HEK293T (cell line): ENCODE measurements around the gene FAM227A.

Experiments used
- CTCF ChIA-PET: fragments of 350-600 bp; formaldehyde crosslinking; extraction: SDS; loops from one replicate; lab custom pipeline; 2021; ENCODE audit warnings: antibody characterized with exemption, inconsistent platforms; lab: Yijun Ruan, JAX
- POLR2A ChIA-PET: fragments of 350-600 bp; formaldehyde crosslinking; extraction: SDS; loops from one replicate; lab custom pipeline; 2020; ENCODE audit warnings: antibody characterized with exemption, inconsistent platforms; lab: Yijun Ruan, JAX
- DNase-seq: peaks from one replicate; pipeline ENCODE4 v3.0.0; 2012; ENCODE audit warnings: mixed read lengths; ENCODE audit errors: extremely low spot score
- ARNT ChIP-seq: fragments of 450-650 bp; IDR thresholded peaks from 2 replicates; pipeline ENCODE4 v1.6.1; 2017; ENCODE audit warnings: mild to moderate bottlenecking
- BHLHE40 ChIP-seq: fragments of 450-650 bp; IDR thresholded peaks from 2 replicates; pipeline ENCODE4 v1.6.1; 2016; ENCODE audit warnings: mild to moderate bottlenecking, moderate library complexity, borderline replicate concordance
- CTBP1 ChIP-seq: fragments of 450-650 bp; IDR thresholded peaks from 2 replicates; pipeline ENCODE4 v1.6.1; 2016; ENCODE audit warnings: borderline replicate concordance
- ELF4 ChIP-seq: fragments of 450-650 bp; IDR thresholded peaks from 2 replicates; pipeline ENCODE4 v1.6.1; 2017; ENCODE audit warnings: antibody characterized with exemption
- FOXA1 ChIP-seq: fragments of 450-650 bp; IDR thresholded peaks from 2 replicates; pipeline ENCODE4 v1.6.1; 2016; ENCODE audit warnings: mild to moderate bottlenecking
- FOXK2 ChIP-seq: fragments of 450-650 bp; IDR thresholded peaks from 2 replicates; pipeline ENCODE4 v1.6.1; 2016; ENCODE audit warnings: mild to moderate bottlenecking
- FOXM1 ChIP-seq: fragments of 450-650 bp; IDR thresholded peaks from 2 replicates; pipeline ENCODE4 v1.6.1; 2017; ENCODE audit warnings: mild to moderate bottlenecking, borderline replicate concordance
- HDGF ChIP-seq: fragments of 450-650 bp; IDR thresholded peaks from 2 replicates; pipeline ENCODE4 v1.6.1; 2017; ENCODE audit warnings: antibody characterized with exemption, borderline replicate concordance
- L3MBTL2 ChIP-seq: fragments of 450-650 bp; conservative IDR thresholded peaks from 2 replicates; pipeline ENCODE4 v1.6.1; 2016; ENCODE audit warnings: mild to moderate bottlenecking
- LEF1 ChIP-seq: fragments of 450-650 bp; IDR thresholded peaks from 2 replicates; pipeline ENCODE4 v1.6.1; 2017; ENCODE audit warnings: mild to moderate bottlenecking, borderline replicate concordance
- NFRKB ChIP-seq: fragments of 450-650 bp; IDR thresholded peaks from 2 replicates; pipeline ENCODE4 v1.6.1; 2016; ENCODE audit warnings: mild to moderate bottlenecking, moderate library complexity
- SP1 ChIP-seq: fragments of 450-650 bp; IDR thresholded peaks from 2 replicates; pipeline ENCODE4 v1.6.1; 2017
- SUZ12 ChIP-seq: fragments of 450-650 bp; IDR thresholded peaks from 2 replicates; pipeline ENCODE4 v1.6.1; 2016; ENCODE audit warnings: mild to moderate bottlenecking
- TARDBP ChIP-seq: fragments of 450-650 bp; IDR thresholded peaks from 2 replicates; pipeline ENCODE4 v1.6.1; 2016
- ZNF384 ChIP-seq: fragments of 450-650 bp; IDR thresholded peaks from 2 replicates; pipeline ENCODE4 v1.6.1; 2016
- TF ChIP-seq, protein P1 (sequence below): fragments of 450-650 bp; IDR thresholded peaks from 2 replicates; pipeline ENCODE4 v1.6.1; 2016

FAM227A gene

DNA sequence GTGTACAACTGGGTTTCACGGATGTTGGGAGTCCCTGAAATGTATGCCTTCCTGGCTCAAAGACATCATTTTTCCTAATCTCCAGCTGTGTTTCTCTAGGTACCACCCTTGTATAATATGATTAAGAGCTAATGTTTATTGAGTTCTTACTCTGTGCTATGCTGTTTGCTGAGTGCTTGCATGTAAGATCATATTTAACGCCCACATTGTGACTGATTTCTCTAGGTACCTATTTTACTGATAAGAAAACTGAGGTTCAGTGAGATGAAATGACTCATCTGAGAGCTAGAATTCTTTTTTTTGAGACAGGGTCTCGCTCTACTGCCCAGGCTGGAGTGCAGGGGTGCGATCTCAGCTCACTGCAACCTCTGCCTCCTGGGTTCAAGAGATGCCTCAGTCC is 42.6 kb downstream of the FAM227A start:
- CTCF ChIA-PET: interaction anchor here (0.9 kb wide), 1 partner anchor 11 kb away, joined by 5 read pairs; no protein-coding TSS in a partner anchor
- POLR2A ChIA-PET: interaction anchor here (1.9 kb wide), 1 partner anchor 68 kb away, joined by 7 read pairs; the partner anchor contains the start of gene TOMM22
- TF ChIP-seq FOXA1 (no peak), TARDBP (no peak), FOXK2 (no peak)
- no peak for DNase-seq

DNA sequence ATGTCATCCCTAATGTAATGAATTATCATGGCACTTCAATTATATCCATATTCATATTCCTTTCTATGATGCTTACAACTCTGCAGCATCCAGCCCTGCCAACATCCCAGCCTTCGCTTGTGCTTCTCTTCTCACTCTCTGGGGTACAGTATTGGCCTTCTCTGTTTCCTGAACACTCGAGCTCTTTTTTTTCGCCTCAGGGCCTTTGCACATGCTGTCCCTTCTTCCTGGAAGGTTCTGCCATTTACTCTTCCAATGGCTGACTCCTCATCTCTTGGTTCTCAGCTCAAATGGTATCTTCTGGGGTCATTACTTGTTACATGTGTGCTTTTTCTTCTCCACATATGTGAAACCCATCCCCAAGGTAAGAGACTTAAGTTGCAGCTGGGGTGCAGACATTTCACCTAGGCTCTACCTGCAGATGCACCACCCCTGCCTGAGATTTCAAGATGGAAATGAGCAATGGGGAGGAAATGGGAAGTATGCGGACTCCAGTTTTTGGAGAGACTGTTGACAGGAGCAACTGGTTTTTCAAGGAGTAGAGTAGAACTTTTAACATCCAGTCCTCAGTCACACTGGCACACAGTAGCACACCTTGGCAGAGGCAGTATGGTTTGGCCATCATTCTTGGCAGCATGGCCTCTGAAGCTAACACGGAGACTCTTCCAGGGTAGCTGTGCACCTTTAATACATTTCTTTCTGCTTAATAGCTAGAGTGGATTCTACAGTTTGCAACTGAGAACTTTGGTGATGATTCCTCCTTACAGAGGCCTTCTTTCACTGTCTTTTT is 43.8 kb downstream of the FAM227A start:
- ChIA-PET POLR2A (no interaction called here), CTCF (interaction anchor here (0.9 kb wide), 1 partner anchor 13 kb away, joined by 5 read pairs; no protein-coding TSS in a partner anchor)
- no peak for DNase-seq
- TF ChIP-seq NFRKB: no peak
- TF ChIP-seq FOXK2: no peak
- no peak for TF ChIP-seq SUZ12
- TF ChIP-seq ZNF384: no peak
- no peak for TF ChIP-seq HDGF
- TF ChIP-seq SP1: no peak
- TF ChIP-seq FOXA1: no peak
- no peak for TF ChIP-seq ARNT
- no peak for TF ChIP-seq ELF4
- no peak for TF ChIP-seq FOXM1
- TF ChIP-seq, protein P1, sequence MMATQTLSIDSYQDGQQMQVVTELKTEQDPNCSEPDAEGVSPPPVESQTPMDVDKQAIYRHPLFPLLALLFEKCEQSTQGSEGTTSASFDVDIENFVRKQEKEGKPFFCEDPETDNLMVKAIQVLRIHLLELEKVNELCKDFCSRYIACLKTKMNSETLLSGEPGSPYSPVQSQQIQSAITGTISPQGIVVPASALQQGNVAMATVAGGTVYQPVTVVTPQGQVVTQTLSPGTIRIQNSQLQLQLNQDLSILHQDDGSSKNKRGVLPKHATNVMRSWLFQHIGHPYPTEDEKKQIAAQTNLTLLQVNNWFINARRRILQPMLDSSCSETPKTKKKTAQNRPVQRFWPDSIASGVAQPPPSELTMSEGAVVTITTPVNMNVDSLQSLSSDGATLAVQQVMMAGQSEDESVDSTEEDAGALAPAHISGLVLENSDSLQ: no peak
- TF ChIP-seq LEF1: no peak

- TF ChIP-seq TARDBP (no peak), L3MBTL2 (no peak), FOXM1 (no peak), CTBP1 (no peak), HDGF (no peak), ARNT (no peak), LEF1 (no peak)
- TF ChIP-seq, protein P1: no peak
- DNase-seq: no peak
- POLR2A ChIA-PET: no interaction called here
- CTCF ChIA-PET: no interaction called here
These were observed 44.6 kb downstream of the FAM227A start for GRCh38 chr22:38611559-38611958.

DNA sequence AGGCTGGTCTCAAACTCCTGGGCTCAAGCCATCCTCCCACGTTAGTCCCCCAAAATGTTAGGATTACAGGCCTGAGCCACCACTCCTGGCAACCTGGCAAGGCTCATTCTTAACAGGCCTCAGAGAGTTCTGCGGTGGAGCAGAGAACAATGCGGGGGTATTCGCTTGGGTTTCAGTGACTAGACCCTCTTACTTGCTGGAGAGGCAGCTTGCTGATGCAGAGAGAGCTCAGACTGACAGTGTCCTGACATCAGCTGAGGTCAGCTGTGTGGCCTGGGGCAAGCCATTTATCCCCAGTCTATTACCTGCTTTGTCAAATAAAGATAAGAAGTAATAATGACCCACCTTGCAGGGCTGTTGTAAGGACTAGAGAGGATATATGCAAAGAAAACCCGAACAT is 46.0 kb downstream of the FAM227A start:
- DNase-seq: no peak
- ChIA-PET CTCF (no interaction called here), POLR2A (no interaction called here)
- TF ChIP-seq ZNF384 (no peak), FOXK2 (no peak), NFRKB (no peak), TARDBP (no peak), FOXM1 (no peak), BHLHE40 (no peak)
- TF ChIP-seq, protein P1: no peak

DNA sequence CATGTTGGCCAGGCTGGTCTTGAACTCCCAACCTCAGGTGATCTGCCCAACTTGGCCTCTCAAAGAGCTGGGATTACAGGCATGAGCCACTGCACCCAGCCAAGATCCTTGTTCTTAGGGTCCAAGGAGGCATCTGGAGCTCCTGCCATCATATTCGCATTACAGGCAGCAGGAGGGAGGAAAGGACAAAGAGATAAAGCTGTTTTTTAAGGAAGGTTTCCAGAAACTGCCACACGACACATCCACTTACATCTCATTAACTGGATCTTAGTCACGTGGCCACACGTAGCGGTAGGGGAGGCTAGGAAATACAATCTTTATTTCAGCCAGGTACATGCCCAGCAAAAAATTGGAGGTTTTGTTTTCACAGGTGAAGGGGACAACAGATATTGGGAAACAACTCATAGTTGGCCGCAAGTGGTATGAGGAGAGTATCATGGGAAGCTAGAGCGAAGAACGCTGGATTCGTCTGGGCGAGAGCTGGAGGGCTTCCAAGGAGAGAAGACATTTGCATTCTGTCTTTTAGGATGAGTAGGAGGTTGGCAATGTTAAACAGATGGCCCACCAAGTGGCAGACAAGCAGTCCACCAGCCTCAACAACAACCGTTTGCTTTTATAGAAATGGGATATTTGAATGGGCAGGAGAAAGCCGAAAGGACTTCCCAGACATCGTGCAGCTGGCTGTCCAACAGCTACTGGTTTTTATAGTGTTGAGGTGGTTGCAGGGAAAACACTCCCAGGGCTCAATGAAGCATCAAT is 47.0 kb downstream of the FAM227A start:
- no peak for DNase-seq
- no peak for TF ChIP-seq BHLHE40
- TF ChIP-seq ARNT: no peak
- no peak for TF ChIP-seq HDGF
- TF ChIP-seq FOXM1: no peak
- TF ChIP-seq, protein P1: no peak
- TF ChIP-seq NFRKB: no peak
- no peak for TF ChIP-seq L3MBTL2
- TF ChIP-seq FOXK2: no peak
- no peak for TF ChIP-seq FOXA1
- TF ChIP-seq SUZ12: no peak
- TF ChIP-seq TARDBP: no peak
- TF ChIP-seq ELF4: no peak
- TF ChIP-seq LEF1: no peak
- TF ChIP-seq CTBP1: no peak
- no peak for TF ChIP-seq SP1
- POLR2A ChIA-PET: no interaction called here
- CTCF ChIA-PET: interaction anchor here (0.6 kb wide), 1 partner anchor 498 kb away, joined by 3 read pairs; the partner anchor contains the start of gene BAIAP2L2
